Measurements from ENCODE around the gene VPS26A.
A peak's percentile ranks its signal among the peaks of the same experiment; 100 is the strongest.

VPS26A gene

GRCh38 chr10:69123747-69124562 is at the start of gene VPS26A:
Gene VPS26A (plus strand): TSS chr10:69124178. CDS start chr10:69124278, 100 bp downstream.
- peak; percentile 99 for DNase-seq

- no peak for DNase-seq
Measured at GRCh38 chr10:69074532-69074931, 49.4 kb upstream of the VPS26A start.

GRCh38 chr10:69075431-69075830 is 48.5 kb upstream of the VPS26A start:
- DNase-seq = no peak

GRCh38 chr10:69078311-69078710 is 45.7 kb upstream of the VPS26A start:
- no peak for DNase-seq

GRCh38 chr10:69080226-69080625 is 43.8 kb upstream of the VPS26A start:
- no peak for DNase-seq

GRCh38 chr10:69086001-69086509 is 37.9 kb upstream of the VPS26A start:
- DNase-seq = no peak

- DNase-seq = no peak
Measured at GRCh38 chr10:69087590-69088470, 36.1 kb upstream of the VPS26A start, which contains the start of gene SRGN. Gene SRGN (plus strand): TSS chr10:69088103. CDS start chr10:69088158, 55 bp downstream.

- DNase-seq = no peak
Measured at GRCh38 chr10:69088471-69088769, 35.6 kb upstream of the VPS26A start.

- no peak for DNase-seq
Measured at GRCh38 chr10:69088801-69089501, 35.0 kb upstream of the VPS26A start.

- no peak for DNase-seq
Measured at GRCh38 chr10:69089638-69090599, 34.1 kb upstream of the VPS26A start.

- no peak for DNase-seq
Measured at GRCh38 chr10:69090685-69091084, 33.3 kb upstream of the VPS26A start.

GRCh38 chr10:69091143-69091651 is 32.8 kb upstream of the VPS26A start:
- no peak for DNase-seq

GRCh38 chr10:69092959-69093850 is 30.8 kb upstream of the VPS26A start:
- peak; percentile 88 for DNase-seq

- DNase-seq = peak; percentile 29
Measured at GRCh38 chr10:69093933-69094332, 30.0 kb upstream of the VPS26A start.

- no peak for DNase-seq
Measured at GRCh38 chr10:69096045-69096444, 27.9 kb upstream of the VPS26A start.

GRCh38 chr10:69097729-69098128 is 26.2 kb upstream of the VPS26A start:
- DNase-seq = no peak

- no peak for DNase-seq
Measured at GRCh38 chr10:69100136-69100872, 23.7 kb upstream of the VPS26A start.

- DNase-seq = no peak
Measured at GRCh38 chr10:69101451-69102095, 22.4 kb upstream of the VPS26A start.

GRCh38 chr10:69102440-69102839 is 21.5 kb upstream of the VPS26A start:
- no peak for DNase-seq

Data from DMS53 (cell line).